ENCODE measurements around the gene CAMSAP1.

CAMSAP1 gene

DNA sequence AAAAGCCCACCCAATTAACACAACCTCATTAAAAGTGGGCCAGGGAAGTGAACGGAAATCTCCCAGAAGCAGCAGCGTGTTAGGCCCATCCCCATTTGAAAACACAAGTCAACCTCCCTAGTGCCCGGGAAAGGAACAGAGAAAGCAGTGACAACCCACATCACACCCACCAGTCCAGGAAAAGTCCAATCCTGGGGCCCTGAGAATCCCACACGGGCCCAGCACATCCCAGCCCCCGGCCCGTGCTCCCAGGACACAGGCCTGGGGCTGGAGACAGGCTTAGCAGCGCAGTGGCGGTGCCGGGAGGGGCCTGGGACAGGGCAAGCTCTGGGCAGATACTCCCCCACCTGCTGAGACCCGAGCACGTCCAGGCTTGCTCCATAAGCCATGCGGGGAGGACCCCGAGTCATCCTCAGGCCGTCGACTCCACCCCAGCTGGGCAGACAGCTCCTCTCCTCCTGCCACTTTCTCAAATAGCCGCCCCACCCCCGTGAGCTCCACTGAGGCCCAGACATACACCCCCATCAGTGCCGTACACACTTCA lies 104.4 kb downstream of the CAMSAP1 start:
- Mint-ChIP-seq H3K4me1 (peaks cover 25% of the 10 kb centered on the region), H3K9me3 (peaks cover 6% of the 10 kb centered on the region), H3K4me3 (no peak overlapping the region), H3K27ac (no peak overlapping the region), H3K36me3 (ENCODE audit: low read depth) (no peaks in the 10 kb centered on the region), H3K27me3 (ENCODE audit: low read depth, poor library complexity) (no peaks in the 10 kb centered on the region)
- TF ChIP-seq, protein P1, sequence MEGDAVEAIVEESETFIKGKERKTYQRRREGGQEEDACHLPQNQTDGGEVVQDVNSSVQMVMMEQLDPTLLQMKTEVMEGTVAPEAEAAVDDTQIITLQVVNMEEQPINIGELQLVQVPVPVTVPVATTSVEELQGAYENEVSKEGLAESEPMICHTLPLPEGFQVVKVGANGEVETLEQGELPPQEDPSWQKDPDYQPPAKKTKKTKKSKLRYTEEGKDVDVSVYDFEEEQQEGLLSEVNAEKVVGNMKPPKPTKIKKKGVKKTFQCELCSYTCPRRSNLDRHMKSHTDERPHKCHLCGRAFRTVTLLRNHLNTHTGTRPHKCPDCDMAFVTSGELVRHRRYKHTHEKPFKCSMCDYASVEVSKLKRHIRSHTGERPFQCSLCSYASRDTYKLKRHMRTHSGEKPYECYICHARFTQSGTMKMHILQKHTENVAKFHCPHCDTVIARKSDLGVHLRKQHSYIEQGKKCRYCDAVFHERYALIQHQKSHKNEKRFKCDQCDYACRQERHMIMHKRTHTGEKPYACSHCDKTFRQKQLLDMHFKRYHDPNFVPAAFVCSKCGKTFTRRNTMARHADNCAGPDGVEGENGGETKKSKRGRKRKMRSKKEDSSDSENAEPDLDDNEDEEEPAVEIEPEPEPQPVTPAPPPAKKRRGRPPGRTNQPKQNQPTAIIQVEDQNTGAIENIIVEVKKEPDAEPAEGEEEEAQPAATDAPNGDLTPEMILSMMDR (IDR thresholded peaks at IDR 0.05), result no peak
- no peak for DNase-seq

GRCh38 chr9:135801070-135801469 lies 106.3 kb downstream of the CAMSAP1 start:
- H3K36me3 Mint-ChIP-seq (ENCODE audit: low read depth), result no peaks in the 10 kb centered on the region
- H3K27me3 Mint-ChIP-seq (ENCODE audit: low read depth, poor library complexity), result no peaks in the 10 kb centered on the region
- no peak overlapping the region for H3K4me3 Mint-ChIP-seq
- peaks cover 34% of the 10 kb centered on the region for H3K4me1 Mint-ChIP-seq
- peaks cover 6% of the 10 kb centered on the region for H3K9me3 Mint-ChIP-seq
- no peak overlapping the region for H3K27ac Mint-ChIP-seq
- no peak for DNase-seq
- TF ChIP-seq, protein P1 (IDR thresholded peaks at IDR 0.05), result no peak

DNA sequence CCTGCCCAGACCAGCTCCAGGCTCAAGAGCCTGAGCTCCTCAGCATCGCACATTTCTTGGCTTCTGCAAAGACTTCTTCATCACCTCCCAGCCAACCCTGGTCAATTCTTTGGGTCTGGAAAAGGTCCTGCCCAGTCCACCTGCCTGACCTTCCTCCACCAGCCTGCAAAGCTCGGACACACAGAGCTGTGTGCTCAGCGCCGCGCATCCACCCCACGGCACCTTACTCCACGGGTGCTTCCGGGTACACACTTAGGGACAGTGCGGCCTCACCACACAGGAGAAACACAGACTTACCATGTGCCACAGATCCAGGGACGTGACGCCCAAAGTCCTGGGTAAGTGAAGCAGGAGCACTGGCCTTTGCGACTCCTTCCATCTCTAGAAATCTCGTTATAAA lies 108.1 kb downstream of the CAMSAP1 start:
- Mint-ChIP-seq H3K4me3 (no peak overlapping the region), H3K9me3 (peaks cover 6% of the 10 kb centered on the region), H3K27me3 (ENCODE audit: low read depth, poor library complexity) (peaks cover 4% of the 10 kb centered on the region), H3K36me3 (ENCODE audit: low read depth) (no peaks in the 10 kb centered on the region), H3K4me1 (peaks cover 30% of the 10 kb centered on the region), H3K27ac (no peak overlapping the region)
- TF ChIP-seq, protein P1 (IDR thresholded peaks at IDR 0.05), result no peak
- DNase-seq, result no peak

GRCh38 chr9:135798263-135798585 lies 109.1 kb downstream of the CAMSAP1 start:
- Mint-ChIP-seq H3K27ac (no peak overlapping the region), H3K36me3 (ENCODE audit: low read depth) (no peaks in the 10 kb centered on the region), H3K9me3 (peaks cover 6% of the 10 kb centered on the region), H3K4me1 (peaks cover 26% of the 10 kb centered on the region), H3K27me3 (ENCODE audit: low read depth, poor library complexity) (peaks cover 4% of the 10 kb centered on the region), H3K4me3 (no peak overlapping the region)
- no peak for DNase-seq
- TF ChIP-seq, protein P1 (IDR thresholded peaks at IDR 0.05), result no peak

- Mint-ChIP-seq H3K4me1 (peaks cover 21% of the 10 kb centered on the region), H3K27ac (peak overlapping the region; percentile 62), H3K36me3 (ENCODE audit: low read depth) (no peaks in the 10 kb centered on the region), H3K4me3 (no peak overlapping the region), H3K27me3 (ENCODE audit: low read depth, poor library complexity) (peaks cover 4% of the 10 kb centered on the region), H3K9me3 (peaks cover 6% of the 10 kb centered on the region)
- TF ChIP-seq, protein P1 (IDR thresholded peaks at IDR 0.05), result peak; percentile 63
- DNase-seq, result peak; percentile 73
These were observed 109.7 kb downstream of the CAMSAP1 start for GRCh38 chr9:135797507-135798262.

All from nephron progenitor cell (in vitro differentiated cells).